HG02798 (cell line): ENCODE measurements around the gene GPR85.
"Not testable (repeated sequence)": the region's sequence is repeated elsewhere in the genome, so short reads cannot be mapped to it uniquely, and the experiment has no call there.

Experiments
- ATAC-seq: cut with Tn5 transposase; IDR thresholded peaks from one replicate; pipeline ENCODE4 v1.9.1; 2021; ENCODE audit warnings: mild to moderate bottlenecking; ENCODE audit not compliant: unreplicated experiment, poor library complexity

The GPR85 gene

GRCh38 chr7:113086431-113086888 lies at the start of gene GPR85:
Gene GPR85, minus strand, starts transcription at chr7:113086827. Its CDS starts 2,106 bp downstream, at chr7:113084721.
- ATAC-seq: peak; percentile 81

GRCh38 chr7:113134025-113134424 lies 47.4 kb upstream of the GPR85 start:
- no peak for ATAC-seq

- no peak for ATAC-seq
Observed at GRCh38 chr7:113131367-113131766, 44.7 kb upstream of the GPR85 start.

GRCh38 chr7:113128031-113128430 lies 41.4 kb upstream of the GPR85 start:
- ATAC-seq: no peak

GRCh38 chr7:113125728-113126127 lies 39.1 kb upstream of the GPR85 start:
- no peak for ATAC-seq

GRCh38 chr7:113122744-113123143 lies 36.1 kb upstream of the GPR85 start:
- ATAC-seq: no peak

GRCh38 chr7:113120647-113121046 lies 34.0 kb upstream of the GPR85 start:
- ATAC-seq: no peak

- ATAC-seq: no peak
Observed at GRCh38 chr7:113119429-113119828, 32.8 kb upstream of the GPR85 start.

- ATAC-seq: peak; percentile 100
Observed at GRCh38 chr7:113118074-113118959, 31.7 kb upstream of the GPR85 start, which contains the start of gene SMIM30. Gene SMIM30, minus strand, starts transcription at chr7:113118554. Its CDS starts 976 bp downstream, at chr7:113117578.

- not testable (repeated sequence) for ATAC-seq
Observed at GRCh38 chr7:113117374-113117774, 30.7 kb upstream of the GPR85 start.

GRCh38 chr7:113113912-113114311 lies 27.3 kb upstream of the GPR85 start:
- peak; percentile 26 for ATAC-seq

GRCh38 chr7:113109718-113110117 lies 23.1 kb upstream of the GPR85 start:
- no peak for ATAC-seq

- ATAC-seq: no peak
Observed at GRCh38 chr7:113100121-113100603, 13.5 kb upstream of the GPR85 start.

GRCh38 chr7:113099284-113099919 lies 12.8 kb upstream of the GPR85 start:
- no peak for ATAC-seq

- ATAC-seq: no peak
Observed at GRCh38 chr7:113094517-113095249, 8.1 kb upstream of the GPR85 start.

- ATAC-seq: no peak
Observed at GRCh38 chr7:113093561-113093960, 6.9 kb upstream of the GPR85 start.

- ATAC-seq: no peak
Observed at GRCh38 chr7:113092762-113093161, 6.1 kb upstream of the GPR85 start.

- ATAC-seq: no peak
Observed at GRCh38 chr7:113087071-113087998, 708 bp upstream of the GPR85 start.

GRCh38 chr7:113085781-113086390 lies 741 bp downstream of the GPR85 start:
- ATAC-seq: no peak
